Activated naive CD4-positive, alpha-beta T cell treated with anti-CD3 and anti-CD28 coated beads for 36 hours (primary cell): Measurements from ENCODE around the gene MKI67. TPM values are rescaled to one million over a fixed set of nuclear protein-coding genes. Genes with fewer than 3 reads are reported as not detected.

Source experiments
- total RNA-seq, 2 experiments: library from RNA; stranded (reverse); gene quantifications; one replicate each; pipeline ENCODE4 v1.2.3, GENCODE V29; 2021

The MKI67 gene
- total RNA-seq, 2 experiments from 2014 or later: 266 to 273 TPM

Other genes starting within 250 kb of the MKI67 start
- not detected for gene CLRN3, start 233.5 kb downstream of the MKI67 start, total RNA-seq
- 10 to 100 TPM; 13.4 to 16.4 TPM for gene PTPRE, start 219.3 kb downstream of the MKI67 start, total RNA-seq